HG03442 (cell line): ENCODE results near the gene CPED1.

Experiments
- ATAC-seq: cut with Tn5 transposase; IDR thresholded peaks from one replicate; pipeline ENCODE4 v1.9.1; 2021; ENCODE audit warnings: mild to moderate bottlenecking, moderate library complexity; ENCODE audit not compliant: unreplicated experiment

The CPED1 gene

GRCh38 chr7:120988591-120989256, at the start of gene CPED1:
CPED1 (plus strand) TSS chr7:120988711; CDS start chr7:120989622, 911 bp downstream.
- peak; percentile 39 for ATAC-seq

GRCh38 chr7:120939345-120939744, 49.2 kb upstream of the CPED1 start:
- ATAC-seq = no peak

DNA sequence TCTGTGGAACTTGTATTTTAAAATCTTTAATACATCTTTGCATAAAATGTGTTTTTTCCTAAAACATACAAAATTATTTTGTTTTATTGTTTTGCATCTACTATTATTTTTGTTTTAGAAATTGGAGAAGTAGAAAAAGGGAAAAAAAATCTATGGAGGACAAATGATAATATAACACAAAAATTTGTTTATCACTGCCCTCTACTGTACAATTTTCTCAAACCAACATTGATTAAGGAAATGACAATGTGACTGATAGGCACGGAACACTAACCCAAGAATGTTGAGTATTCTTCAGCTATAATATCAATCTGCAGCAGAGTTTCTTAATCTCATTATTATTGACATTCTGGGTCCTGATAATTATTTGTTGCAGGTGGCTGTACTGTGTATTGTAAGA, 47.4 kb upstream of the CPED1 start:
- ATAC-seq = no peak

- ATAC-seq = no peak
These were observed 46.7 kb upstream of the CPED1 start for GRCh38 chr7:120941856-120942255.

DNA sequence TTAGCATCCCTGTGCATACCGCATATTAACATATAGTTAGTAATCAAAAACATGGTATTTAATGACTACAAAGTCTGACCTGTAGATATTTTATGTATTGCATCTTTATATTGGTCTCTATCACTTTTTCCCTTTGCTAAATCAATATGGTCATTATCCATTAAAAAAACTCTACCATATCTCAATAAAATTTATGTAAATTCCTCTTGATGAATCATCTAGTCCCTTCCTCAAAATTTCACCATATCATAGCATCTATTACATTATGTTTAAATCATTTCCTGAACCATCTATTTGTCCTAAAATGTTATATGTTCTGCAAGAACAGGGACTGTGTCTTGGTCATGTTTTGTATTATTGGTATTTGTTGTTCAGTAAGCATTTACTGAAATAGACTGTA, 45.6 kb upstream of the CPED1 start:
- no peak for ATAC-seq

DNA sequence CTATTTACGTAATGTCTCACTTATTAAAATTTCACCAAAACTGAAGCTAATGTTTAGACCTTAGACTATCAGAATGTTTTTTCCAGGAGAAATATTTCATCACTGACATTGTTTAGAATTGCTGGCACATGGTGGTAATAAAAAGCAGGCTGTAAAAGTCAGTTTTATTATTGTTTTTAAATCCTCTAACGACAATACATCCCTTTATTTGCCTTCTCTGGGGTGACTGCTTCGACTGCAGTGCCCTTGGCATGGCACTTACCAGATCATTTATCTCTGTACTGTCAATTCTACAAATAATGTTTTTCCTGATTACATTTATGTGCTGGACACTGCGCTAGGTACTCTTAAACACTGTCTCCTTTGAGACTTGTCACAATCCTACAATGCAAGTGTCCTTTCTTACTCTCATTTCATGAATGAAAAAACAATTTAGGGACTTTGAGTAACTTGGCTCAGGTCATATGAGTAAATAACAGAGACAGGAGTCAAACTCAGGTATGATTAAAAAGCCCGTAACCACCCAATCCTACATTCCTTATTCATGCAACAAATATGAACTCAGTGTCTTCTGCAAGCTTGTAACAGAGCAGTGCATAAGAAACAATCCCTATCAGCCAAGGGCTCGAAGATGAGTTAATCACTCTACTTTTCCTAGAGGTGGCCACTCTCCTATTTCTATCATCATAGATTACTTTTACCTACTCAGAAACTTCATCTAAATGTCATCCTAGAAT, 43.5 kb upstream of the CPED1 start:
- ATAC-seq = no peak

DNA sequence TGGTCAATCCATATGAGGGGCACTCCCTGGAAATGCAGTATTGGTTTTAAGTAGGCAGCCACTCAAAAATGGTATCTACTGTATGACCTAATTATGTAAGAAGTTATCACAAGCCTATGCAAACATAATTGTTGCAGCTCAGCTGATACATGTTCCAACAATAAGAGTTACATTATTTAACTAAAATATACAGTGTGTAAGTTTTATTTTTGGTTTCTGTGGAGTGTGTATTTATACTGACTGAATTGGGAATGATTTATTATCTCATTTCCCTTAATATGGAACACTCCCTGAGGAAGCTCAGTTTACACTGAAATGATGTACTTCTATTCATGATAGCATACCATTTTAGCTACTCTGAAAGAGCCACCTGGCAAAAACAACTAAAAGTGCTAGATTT, 40.5 kb upstream of the CPED1 start:
- ATAC-seq = no peak

DNA sequence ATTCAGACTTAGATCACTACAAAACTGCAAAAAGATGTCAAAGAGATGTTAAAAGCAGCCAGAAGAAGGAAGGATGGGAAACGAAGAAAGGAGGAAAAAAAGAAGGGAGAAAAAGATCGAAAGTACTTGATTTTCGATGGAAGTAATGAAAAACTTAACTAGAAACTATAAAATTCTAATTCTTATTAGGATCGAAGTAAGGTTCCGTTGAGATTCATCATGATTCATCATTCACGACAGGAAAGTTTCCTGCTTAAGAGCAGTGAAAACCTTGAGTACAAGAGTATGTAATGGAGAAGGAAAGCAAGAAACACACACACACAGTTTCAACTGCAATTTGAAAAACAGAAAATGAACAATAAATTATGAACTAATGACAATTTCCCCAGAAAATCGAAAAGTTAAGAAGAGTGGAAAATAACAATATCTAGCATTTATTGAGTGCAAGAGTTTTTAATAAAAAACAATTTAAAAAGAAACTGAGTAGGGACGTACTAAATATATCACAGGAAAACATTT, 39.1 kb upstream of the CPED1 start:
- ATAC-seq = no peak

- ATAC-seq = no peak
These were observed 38.4 kb upstream of the CPED1 start for GRCh38 chr7:120949998-120950538.

GRCh38 chr7:120950539-120951308, 37.8 kb upstream of the CPED1 start, which contains the start of gene ING3:
ING3 (plus strand) TSS chr7:120950777; CDS start chr7:120950897, 120 bp downstream.
- ATAC-seq = peak; percentile 97

DNA sequence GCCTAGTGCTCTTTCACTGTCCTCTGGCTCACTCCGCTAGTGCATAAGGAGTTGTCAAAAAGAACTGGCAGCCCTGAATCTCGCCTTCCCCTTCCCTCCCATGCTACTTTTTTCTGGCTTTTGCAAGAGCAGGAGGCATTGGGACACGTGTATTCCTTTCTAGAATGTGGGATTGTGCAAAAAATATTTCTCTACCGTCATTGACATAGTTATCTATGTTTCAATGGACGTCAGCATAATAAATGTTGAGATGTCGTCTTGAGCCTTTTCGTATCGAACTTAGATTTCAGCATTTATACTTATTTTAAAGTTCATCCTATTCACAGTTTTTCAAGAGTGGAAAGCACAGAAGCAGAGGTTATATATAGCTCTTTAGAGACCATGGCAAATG, 37.2 kb upstream of the CPED1 start:
- no peak for ATAC-seq

GRCh38 chr7:120951826-120952225, 36.7 kb upstream of the CPED1 start:
- ATAC-seq = no peak

DNA sequence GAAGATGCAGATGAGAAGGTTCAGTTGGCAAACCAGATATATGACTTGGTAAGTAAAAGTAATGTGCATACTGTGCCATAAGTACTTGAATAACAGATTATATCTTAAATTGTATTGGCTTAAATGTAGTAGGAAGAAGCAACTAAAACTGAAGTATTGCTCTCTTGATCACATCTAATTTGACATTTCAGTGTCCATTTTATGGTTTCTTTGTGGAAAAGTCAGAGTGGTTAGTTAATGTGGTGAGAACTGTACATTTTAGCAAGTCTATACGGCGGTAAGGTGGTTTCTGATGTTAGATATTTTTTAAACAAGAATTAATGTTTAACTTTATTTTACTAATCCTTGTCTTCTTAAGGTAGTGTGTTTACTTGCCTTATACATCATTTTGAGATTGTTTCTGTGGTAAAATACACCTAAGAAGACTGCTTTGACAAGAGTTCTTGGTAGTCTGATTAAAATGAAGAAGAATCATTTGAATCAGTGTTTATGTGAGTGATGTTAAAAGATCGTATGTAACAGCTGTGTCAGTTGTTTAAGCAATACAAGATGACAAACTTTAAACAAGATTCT, 32.8 kb upstream of the CPED1 start:
- no peak for ATAC-seq

DNA sequence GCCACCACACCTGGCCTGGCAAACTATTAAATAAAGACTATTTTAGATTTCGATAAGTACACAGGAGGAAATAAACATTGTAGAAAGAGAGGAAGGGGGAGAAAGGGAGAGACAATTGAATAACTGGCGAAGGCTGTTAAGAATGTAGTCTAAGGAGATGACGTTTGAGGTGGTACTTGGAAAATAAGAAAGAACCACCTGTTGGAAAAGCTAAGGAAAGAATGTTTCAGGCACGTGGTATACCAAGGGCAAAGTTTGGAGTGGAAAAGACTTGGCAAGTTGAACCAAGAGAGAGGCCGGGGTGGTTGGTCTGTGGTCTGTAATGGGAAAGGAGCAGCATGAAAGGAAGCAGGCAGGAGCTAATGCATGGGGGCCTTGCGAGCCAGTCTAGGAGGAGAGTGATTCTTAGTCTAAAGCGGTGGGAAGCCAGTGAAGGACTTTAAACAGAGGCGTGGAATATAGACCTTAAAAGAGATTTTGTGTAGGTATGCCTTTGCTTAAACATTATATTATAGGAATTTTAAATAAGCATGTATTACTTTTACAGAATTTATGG, 28.5 kb upstream of the CPED1 start:
- no peak for ATAC-seq

DNA sequence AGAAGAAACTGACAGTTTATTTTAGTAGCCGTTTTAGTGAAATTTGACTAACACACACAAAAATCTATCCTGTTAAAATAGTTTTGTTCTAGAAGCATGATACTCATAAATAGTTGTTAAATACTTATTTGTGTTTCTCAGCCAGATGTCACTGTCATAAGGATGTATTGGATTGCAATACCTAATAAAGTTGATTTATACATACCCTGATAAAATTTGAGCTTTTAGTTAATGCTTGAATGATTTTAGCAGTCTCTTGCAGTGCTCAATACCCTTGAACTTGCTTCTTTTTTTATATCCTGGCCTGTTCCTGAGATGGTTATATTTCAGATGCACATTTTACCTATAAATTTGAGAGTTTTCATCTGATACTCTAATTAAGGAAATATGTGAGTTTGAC, 27.8 kb upstream of the CPED1 start:
- no peak for ATAC-seq

DNA sequence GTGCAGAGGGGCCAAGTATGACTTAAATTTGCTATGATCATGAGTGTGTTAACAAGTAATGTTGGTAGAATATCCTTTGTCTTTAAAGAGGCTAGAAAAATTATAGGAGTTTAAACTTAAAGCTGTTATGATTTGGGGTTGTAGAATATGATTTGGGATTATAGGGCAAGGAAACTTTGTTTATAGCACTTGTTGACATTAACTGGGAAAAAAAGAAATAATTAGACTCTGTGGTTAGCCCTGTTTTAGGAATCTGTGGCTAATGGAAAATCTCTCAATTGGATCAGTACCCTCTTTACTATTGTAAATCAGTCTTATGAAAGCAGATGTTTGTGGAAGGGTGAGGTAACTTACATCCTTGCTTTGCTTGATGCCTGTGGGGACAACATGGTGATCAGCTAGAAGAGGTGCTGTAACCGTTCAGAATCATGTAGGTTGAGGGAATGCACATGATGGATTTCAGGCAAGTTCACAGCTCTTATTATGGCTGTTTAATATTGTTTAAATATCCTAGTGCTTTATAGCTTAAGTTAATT, 26.8 kb upstream of the CPED1 start:
- no peak for ATAC-seq

DNA sequence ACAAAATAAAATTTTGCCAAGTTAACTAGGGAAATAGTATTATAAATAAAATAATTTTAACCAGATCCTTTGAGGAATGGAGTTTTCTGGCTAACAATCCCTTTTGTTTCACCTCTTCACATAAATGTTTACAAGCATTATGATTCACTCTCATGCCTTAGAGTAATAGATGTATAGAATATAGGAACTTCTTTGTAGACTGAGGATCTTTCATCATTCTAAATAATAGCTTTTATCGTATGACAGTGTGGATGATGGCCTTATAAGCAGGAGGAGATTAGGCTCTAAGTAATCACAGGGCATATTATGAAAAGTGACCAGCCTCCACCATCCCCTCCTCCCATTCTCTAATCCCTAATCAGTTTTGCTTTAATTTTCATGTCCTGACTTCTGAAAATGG, 24.4 kb upstream of the CPED1 start:
- ATAC-seq = no peak

DNA sequence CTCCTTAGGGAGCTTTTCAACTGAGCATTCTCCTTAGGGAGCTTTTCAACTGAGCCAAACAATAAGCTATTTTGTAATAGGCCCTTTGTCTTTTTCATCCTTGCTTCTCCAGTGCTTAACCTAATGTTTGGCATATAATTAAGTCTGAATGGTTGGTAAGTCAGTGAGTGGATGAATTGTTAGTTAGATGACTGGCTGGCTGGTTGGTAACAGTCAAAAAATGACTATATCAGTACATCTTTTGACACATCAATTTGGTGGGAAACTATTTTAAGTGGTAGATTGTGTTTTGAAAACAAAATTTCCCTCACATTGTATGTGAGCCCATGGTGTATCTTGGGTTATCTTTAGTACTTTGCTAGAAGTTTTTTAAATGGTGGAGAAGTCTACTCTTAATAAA, 21.6 kb upstream of the CPED1 start:
- no peak for ATAC-seq

DNA sequence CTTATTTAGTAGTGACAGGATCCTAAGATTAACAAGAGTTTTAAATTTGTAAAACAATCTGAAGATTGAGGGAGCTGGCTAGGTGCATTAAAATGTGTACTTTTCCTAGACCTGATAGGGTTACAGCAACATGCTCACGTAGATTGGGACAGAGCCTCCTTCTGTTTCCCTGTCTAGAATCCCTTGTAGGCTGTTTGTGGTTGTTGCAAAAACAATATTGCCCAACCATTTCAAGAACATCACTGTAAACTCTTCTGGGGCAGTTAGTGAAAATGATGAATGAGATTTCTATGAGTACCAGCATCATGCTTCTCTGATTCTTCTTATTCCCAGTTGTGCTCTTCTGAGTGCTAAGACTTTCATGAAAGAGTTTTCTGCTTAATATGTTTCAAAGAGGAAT, 14.7 kb upstream of the CPED1 start:
- no peak for ATAC-seq

DNA sequence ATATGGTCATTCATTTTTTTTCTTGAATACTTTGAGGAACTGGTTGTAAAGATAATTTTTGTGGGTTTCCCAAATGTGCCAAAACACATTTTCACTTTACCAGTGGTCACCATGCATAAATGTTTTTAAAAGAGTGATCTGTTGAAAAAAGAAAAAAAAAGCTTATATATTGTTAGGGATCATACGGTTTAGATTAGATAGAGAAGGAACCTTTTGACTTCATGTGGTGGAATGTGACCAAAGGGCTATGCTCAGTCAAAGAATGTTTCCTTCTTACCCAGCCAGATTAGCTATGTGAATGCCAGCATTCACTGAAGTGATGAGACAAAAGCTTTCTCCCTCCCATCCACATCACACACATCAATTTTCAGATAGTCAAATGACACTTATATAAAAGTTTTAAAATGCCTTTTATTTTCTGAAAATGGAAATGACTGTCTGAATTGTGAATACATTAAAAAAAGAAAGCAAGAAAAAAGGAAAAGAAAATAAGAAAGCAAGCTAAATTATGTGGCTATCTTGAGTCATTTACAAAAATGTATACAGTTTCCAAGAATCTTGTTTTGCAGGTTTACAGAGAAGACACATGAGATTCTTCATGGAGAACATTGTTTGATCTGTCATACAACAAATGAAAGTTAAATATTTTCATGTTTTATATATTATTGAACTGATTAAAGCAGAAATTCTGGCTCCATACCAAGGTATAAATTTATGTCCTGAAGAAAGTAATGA, 8.6 kb upstream of the CPED1 start:
- ATAC-seq = no peak
